GM19035 (cell line): Measurements from ENCODE around the gene IGHMBP2.

Source experiments
- ATAC-seq: cut with Tn5 transposase; IDR thresholded peaks from one replicate; pipeline ENCODE4 v1.9.1; 2021; ENCODE audit not compliant: unreplicated experiment

The IGHMBP2 gene

DNA sequence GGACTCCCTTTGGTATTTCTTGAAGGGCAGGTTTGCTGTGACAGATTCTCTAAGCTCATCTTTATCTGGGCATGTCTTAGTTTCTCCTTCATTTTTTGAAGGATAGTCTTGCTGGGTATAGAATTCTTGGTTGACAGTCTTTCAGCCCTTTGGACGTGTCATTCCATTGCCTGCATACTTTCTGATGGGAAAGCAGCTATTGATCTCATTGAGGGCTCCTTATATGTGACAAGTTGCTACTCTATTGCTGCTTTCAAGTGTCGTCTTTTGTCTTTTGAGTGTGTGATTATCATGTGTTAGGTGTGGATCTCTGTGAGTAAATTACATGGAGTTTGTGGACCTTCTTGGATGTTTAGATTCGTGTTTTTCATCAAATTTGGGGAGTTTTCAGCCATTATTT lies 21.9 kb downstream of the IGHMBP2 start:
- no peak for ATAC-seq

- no peak for ATAC-seq
Measured at GRCh38 chr11:68927280-68928135, 23.8 kb downstream of the IGHMBP2 start.

DNA sequence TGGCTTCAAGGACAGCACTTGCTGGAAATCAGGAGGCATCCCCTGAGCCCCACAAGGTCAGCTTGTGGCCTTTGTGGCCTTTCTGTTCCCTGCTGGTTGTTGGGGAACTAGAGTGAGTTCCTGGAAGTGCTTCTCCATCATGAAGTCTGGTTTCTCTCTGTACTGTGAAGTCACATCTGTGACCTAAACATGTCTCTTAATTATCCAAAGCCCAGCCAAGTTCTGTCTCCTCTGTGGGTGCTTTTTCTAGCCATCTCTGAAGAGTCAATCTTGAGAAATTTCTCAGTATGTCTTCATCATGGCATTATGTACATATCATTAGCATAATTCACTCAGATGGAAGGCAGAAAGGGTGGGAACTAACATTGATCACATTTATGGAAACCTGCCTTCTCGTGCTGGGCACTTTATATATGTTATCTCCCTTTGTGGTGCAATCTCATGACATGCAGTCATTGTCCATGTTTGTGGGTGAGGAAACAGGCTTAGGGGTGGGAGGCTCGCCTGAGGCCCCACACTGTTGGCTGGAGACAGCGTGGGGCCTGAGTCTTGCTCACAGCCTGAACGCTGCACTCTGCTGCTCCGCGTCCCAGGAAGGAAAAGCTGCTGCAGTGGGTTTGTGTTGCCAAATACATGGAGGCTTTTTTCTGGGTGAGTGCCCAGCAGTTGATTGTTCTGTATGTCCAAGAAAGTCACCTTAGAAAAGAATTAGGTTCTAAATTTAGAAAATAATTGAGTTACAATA lies 24.6 kb downstream of the IGHMBP2 start:
- ATAC-seq: no peak

DNA sequence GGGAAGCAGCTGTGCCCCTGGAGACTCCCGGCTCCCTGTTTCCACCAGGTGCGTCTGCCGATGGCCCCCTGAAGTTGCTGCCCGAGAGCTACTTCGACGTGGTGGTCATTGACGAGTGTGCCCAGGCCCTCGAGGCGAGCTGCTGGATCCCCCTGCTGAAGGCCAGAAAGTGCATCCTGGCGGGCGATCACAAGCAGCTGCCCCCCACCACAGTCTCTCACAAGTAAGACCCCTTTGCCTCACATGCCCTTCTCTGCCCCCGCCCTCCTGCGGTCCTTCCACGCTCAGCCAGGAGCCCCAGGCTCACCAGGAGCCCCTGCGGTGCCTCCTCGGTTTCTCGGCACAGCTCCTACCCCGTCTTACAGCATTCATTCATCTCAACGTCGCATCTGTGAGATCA lies 25.4 kb downstream of the IGHMBP2 start:
- ATAC-seq: no peak

DNA sequence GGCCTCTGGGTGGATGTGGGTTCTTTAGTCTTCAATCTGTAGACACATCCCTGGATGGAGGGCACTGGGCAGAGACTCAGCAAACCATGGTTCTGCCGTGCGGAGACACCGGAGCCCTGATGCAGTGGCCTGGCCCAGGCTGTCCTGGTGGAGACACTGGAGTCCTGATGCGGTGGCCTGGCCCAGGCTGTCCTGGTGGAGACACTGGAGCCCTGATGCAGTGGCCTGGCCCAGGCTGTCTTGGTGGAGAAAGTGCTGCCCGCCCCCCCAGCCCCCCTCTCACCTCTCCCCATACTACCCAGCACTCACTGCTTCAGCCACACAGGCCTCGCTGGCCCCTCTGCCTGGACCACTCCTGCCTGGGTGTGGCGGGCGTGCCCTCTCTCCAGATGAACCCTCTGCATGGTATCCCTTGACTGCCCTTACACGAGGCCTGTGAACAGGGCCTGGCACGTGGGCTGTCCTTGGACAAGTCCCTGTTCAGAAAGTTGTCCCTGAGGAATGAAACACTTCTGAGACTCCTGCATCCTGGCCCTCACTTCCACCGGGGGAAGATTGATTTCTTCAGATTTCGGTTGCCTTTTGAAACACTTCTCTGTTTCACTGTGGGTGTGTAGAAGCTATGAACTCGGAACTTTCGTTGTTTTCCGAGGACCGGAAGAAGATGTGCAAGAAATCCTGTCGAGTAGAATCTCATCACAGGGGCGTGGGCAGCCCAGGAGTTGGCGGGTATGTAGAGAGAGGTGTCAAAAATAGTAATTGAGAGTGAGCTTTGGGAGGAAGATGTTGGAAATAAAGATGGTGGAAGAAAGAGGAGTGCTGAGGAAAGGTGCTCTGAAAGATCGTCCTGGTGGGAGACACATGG lies 26.2 kb downstream of the IGHMBP2 start:
- ATAC-seq: no peak

- no peak for ATAC-seq
Measured at GRCh38 chr11:68930991-68931855, 27.5 kb downstream of the IGHMBP2 start.

GRCh38 chr11:68931911-68932310 lies 28.2 kb downstream of the IGHMBP2 start:
- ATAC-seq: no peak

DNA sequence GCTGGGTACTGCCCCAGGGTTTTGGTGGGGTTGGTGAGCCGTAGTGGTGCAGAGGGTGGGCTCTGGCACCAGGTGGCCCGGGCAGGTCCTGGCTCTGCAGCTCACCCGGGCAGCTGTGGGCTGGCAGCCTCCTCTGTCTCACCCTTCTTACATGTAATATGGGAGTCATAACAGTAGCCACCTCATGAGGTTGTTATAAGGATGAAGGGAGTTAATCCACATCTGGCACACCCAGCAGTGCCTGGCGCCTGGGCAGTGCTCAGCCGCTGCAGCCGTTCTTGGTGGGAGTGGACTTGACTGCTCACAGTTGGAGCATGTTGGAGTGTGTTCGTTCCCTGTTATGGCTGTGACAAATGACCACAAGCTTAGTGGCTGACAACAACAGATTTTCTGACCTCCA lies 28.7 kb downstream of the IGHMBP2 start:
- no peak for ATAC-seq

GRCh38 chr11:68932933-68933577 lies 29.4 kb downstream of the IGHMBP2 start:
- ATAC-seq: no peak

- no peak for ATAC-seq
Measured at GRCh38 chr11:68933605-68934320, 30.1 kb downstream of the IGHMBP2 start.

GRCh38 chr11:68934321-68934645 lies 30.6 kb downstream of the IGHMBP2 start:
- ATAC-seq: no peak

- ATAC-seq: no peak
Measured at GRCh38 chr11:68934666-68935065, 31.0 kb downstream of the IGHMBP2 start.

- ATAC-seq: no peak
Measured at GRCh38 chr11:68935066-68935465, 31.4 kb downstream of the IGHMBP2 start.

- ATAC-seq: no peak
Measured at GRCh38 chr11:68935516-68936357, 32.0 kb downstream of the IGHMBP2 start.

DNA sequence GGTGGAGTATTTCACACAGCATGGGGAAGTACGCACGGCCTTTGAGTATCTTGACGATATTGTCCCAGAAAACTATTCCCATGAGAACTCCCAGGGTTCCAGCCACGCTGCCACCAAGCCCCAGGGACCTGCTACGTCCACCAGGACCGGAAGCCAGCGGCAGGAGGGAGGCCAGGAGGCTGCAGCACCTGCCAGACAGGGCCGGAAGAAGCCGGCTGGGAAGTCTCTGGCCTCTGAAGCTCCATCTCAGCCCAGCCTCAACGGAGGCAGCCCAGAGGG lies 32.6 kb downstream of the IGHMBP2 start:
- no peak for ATAC-seq

- ATAC-seq: no peak
Measured at GRCh38 chr11:68936676-68937620, 33.3 kb downstream of the IGHMBP2 start.

- ATAC-seq: no peak
Measured at GRCh38 chr11:68938088-68938487, 34.4 kb downstream of the IGHMBP2 start.
